GM23338 (cell line): ENCODE measurements around the gene CEP70.

Source experiments
- CREB1 ChIP-seq: fragments of 250-450 bp; sonication (Bioruptor Pico); IDR thresholded peaks from 2 replicates; pipeline ENCODE4 v1.5.0; 2020; ENCODE audit warnings: low read depth, mild to moderate bottlenecking, moderate library complexity
- EZH2 ChIP-seq: fragments of 200-600 bp; sonication (generic); IDR thresholded peaks from one replicate; pipeline ENCODE4 v1.8.0; 2017; ENCODE audit warnings: antibody characterized with exemption, mild to moderate bottlenecking, low read depth; ENCODE audit not compliant: unreplicated experiment
- EZH2phosphoT487 ChIP-seq: fragments of 200-600 bp; sonication (generic); IDR thresholded peaks from one replicate; pipeline ENCODE4 v1.8.1; 2018; ENCODE audit warnings: antibody characterized with exemption; ENCODE audit not compliant: unreplicated experiment
- NANOG ChIP-seq: IDR thresholded peaks from 2 replicates; pipeline ENCODE4 v1.6.1; 2016; ENCODE audit warnings: antibody characterized with exemption, borderline replicate concordance
- POLR2AphosphoS5 ChIP-seq: IDR thresholded peaks from 2 replicates; pipeline ENCODE4 v1.6.1; 2016; ENCODE audit warnings: antibody characterized with exemption, low read depth
- REST ChIP-seq: IDR thresholded peaks from one replicate; pipeline ENCODE4 v1.6.1; 2018; ENCODE audit warnings: antibody characterized with exemption; ENCODE audit not compliant: unreplicated experiment
- ZNF462 ChIP-seq: fragments of 250-450 bp; sonication (Bioruptor Pico); IDR thresholded peaks from 2 replicates; pipeline ENCODE4 v1.5.0; 2020; ENCODE audit warnings: mild to moderate bottlenecking, moderate library complexity
- TF ChIP-seq, protein P1 (sequence below), 2 experiments: fragments of 200-600 bp in 1 of 2; sonication (generic) in 1 of 2; conservative IDR thresholded peaks; 2 replicates each; pipeline versions ENCODE4 v1.5.1 to v1.6.1; 2016 to 2017; ENCODE audit warnings: antibody characterized with exemption in 2 of 2, low read depth in 2 of 2, mild to moderate bottlenecking in 2 of 2, moderate library complexity in 1 of 2

GRCh38 chr3:138449490-138449889 lies 144.6 kb downstream of the CEP70 start:
- TF ChIP-seq, protein P1, sequence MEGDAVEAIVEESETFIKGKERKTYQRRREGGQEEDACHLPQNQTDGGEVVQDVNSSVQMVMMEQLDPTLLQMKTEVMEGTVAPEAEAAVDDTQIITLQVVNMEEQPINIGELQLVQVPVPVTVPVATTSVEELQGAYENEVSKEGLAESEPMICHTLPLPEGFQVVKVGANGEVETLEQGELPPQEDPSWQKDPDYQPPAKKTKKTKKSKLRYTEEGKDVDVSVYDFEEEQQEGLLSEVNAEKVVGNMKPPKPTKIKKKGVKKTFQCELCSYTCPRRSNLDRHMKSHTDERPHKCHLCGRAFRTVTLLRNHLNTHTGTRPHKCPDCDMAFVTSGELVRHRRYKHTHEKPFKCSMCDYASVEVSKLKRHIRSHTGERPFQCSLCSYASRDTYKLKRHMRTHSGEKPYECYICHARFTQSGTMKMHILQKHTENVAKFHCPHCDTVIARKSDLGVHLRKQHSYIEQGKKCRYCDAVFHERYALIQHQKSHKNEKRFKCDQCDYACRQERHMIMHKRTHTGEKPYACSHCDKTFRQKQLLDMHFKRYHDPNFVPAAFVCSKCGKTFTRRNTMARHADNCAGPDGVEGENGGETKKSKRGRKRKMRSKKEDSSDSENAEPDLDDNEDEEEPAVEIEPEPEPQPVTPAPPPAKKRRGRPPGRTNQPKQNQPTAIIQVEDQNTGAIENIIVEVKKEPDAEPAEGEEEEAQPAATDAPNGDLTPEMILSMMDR (conservative IDR thresholded peaks at IDR 0.05; ENCODE audit: low read depth in 2 of 2): no peak
- no peak for TF ChIP-seq POLR2AphosphoS5
- TF ChIP-seq REST: no peak
- TF ChIP-seq EZH2: no peak
- TF ChIP-seq EZH2phosphoT487: no peak
- no peak for TF ChIP-seq CREB1 (CRISPR knock-in tag)
- no peak for TF ChIP-seq ZNF462 (CRISPR knock-in tag)
- TF ChIP-seq NANOG: no peak
